ENCODE data around the gene KLF8.

DNA sequence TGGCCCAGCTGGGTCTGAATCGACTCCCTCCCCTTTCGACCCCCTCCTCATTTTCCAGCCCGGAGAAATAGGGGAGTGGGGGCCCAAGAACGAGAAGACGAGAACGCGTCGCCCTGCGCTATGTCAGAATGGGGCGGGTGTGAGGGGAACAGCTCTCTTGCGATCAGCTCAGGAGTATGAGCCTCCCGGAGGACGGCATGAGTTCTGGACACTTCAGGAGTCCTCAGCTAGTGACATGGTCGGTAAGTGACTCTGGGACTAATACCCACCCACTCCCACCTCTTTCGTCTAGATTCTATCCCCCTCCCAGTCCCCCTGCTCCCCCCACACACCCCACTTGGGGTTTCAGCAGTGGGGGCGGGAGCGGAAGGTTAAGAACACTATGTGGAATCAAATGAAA is 944 bp downstream of the KLF8 start:
- TF ChIP-seq, protein P1, sequence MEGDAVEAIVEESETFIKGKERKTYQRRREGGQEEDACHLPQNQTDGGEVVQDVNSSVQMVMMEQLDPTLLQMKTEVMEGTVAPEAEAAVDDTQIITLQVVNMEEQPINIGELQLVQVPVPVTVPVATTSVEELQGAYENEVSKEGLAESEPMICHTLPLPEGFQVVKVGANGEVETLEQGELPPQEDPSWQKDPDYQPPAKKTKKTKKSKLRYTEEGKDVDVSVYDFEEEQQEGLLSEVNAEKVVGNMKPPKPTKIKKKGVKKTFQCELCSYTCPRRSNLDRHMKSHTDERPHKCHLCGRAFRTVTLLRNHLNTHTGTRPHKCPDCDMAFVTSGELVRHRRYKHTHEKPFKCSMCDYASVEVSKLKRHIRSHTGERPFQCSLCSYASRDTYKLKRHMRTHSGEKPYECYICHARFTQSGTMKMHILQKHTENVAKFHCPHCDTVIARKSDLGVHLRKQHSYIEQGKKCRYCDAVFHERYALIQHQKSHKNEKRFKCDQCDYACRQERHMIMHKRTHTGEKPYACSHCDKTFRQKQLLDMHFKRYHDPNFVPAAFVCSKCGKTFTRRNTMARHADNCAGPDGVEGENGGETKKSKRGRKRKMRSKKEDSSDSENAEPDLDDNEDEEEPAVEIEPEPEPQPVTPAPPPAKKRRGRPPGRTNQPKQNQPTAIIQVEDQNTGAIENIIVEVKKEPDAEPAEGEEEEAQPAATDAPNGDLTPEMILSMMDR (tag by site-specific recombination; IDR thresholded peaks at IDR 0.05) = no peak
- TF ChIP-seq ZXDB (tag by site-specific recombination; IDR thresholded peaks at IDR 0.05) (no peak), RBAK (tag by site-specific recombination; IDR thresholded peaks at IDR 0.05) (no peak), HOXC10 (CRISPR knock-in tag; IDR thresholded peaks at IDR 0.05) (no peak), ZNF121 (tag by site-specific recombination; IDR thresholded peaks at IDR 0.05) (no peak), BCL11A (tag by site-specific recombination; IDR thresholded peaks at IDR 0.05; ENCODE audit: low read depth) (no peak), ZNF560 (tag by site-specific recombination; IDR thresholded peaks at IDR 0.05; ENCODE audit: borderline replicate concordance) (no peak), ZNF274 (IDR thresholded peaks at IDR 0.05; ENCODE audit: low read length) (no peak), ZNF274 (tag by site-specific recombination; IDR thresholded peaks at IDR 0.05; ENCODE audit: borderline replicate concordance) (no peak), ZSCAN18 (tag by site-specific recombination; IDR thresholded peaks at IDR 0.05) (no peak)
- TF ChIP-seq, protein P2, sequence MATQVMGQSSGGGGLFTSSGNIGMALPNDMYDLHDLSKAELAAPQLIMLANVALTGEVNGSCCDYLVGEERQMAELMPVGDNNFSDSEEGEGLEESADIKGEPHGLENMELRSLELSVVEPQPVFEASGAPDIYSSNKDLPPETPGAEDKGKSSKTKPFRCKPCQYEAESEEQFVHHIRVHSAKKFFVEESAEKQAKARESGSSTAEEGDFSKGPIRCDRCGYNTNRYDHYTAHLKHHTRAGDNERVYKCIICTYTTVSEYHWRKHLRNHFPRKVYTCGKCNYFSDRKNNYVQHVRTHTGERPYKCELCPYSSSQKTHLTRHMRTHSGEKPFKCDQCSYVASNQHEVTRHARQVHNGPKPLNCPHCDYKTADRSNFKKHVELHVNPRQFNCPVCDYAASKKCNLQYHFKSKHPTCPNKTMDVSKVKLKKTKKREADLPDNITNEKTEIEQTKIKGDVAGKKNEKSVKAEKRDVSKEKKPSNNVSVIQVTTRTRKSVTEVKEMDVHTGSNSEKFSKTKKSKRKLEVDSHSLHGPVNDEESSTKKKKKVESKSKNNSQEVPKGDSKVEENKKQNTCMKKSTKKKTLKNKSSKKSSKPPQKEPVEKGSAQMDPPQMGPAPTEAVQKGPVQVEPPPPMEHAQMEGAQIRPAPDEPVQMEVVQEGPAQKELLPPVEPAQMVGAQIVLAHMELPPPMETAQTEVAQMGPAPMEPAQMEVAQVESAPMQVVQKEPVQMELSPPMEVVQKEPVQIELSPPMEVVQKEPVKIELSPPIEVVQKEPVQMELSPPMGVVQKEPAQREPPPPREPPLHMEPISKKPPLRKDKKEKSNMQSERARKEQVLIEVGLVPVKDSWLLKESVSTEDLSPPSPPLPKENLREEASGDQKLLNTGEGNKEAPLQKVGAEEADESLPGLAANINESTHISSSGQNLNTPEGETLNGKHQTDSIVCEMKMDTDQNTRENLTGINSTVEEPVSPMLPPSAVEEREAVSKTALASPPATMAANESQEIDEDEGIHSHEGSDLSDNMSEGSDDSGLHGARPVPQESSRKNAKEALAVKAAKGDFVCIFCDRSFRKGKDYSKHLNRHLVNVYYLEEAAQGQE (tag by site-specific recombination; IDR thresholded peaks at IDR 0.05) = no peak
- TF ChIP-seq, protein P3, sequence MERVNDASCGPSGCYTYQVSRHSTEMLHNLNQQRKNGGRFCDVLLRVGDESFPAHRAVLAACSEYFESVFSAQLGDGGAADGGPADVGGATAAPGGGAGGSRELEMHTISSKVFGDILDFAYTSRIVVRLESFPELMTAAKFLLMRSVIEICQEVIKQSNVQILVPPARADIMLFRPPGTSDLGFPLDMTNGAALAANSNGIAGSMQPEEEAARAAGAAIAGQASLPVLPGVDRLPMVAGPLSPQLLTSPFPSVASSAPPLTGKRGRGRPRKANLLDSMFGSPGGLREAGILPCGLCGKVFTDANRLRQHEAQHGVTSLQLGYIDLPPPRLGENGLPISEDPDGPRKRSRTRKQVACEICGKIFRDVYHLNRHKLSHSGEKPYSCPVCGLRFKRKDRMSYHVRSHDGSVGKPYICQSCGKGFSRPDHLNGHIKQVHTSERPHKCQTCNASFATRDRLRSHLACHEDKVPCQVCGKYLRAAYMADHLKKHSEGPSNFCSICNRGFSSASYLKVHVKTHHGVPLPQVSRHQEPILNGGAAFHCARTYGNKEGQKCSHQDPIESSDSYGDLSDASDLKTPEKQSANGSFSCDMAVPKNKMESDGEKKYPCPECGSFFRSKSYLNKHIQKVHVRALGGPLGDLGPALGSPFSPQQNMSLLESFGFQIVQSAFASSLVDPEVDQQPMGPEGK (tag by site-specific recombination; IDR thresholded peaks at IDR 0.05) = no peak
